Endothelial cell of hepatic sinusoid (primary cell): ENCODE results near the gene TMEM39B.
"Not testable (repeated sequence)": the region's sequence is repeated elsewhere in the genome, so short reads cannot be mapped to it uniquely, and the experiment has no call there.

Experiments
- in situ Hi-C: cut with HindIII; loops from 2 replicates; pipeline ENCODE4 v1.10.0; 2017; ENCODE audit warnings: low sequenced_read_pairs

The TMEM39B gene

GRCh38 chr1:32111789-32112188 is 39.0 kb downstream of the TMEM39B start:
- in situ Hi-C loops: no loop called here

- in situ Hi-C loops: no loop called here
Measured at GRCh38 chr1:32112806-32113375, 40.2 kb downstream of the TMEM39B start.

- in situ Hi-C loops: not testable (repeated sequence)
Measured at GRCh38 chr1:32113436-32113835, 40.7 kb downstream of the TMEM39B start.

GRCh38 chr1:32114420-32114819 is 41.7 kb downstream of the TMEM39B start:
- in situ Hi-C loops: no loop called here

GRCh38 chr1:32115496-32115895 is 42.8 kb downstream of the TMEM39B start:
- in situ Hi-C loops: loop anchor here (5.0 kb wide), 1 partner anchor 47 kb away; no protein-coding TSS in a partner anchor

GRCh38 chr1:32116531-32116930 is 43.8 kb downstream of the TMEM39B start:
- in situ Hi-C loops: loop anchor here (5.0 kb wide), 1 partner anchor 46 kb away; no protein-coding TSS in a partner anchor

GRCh38 chr1:32122151-32122550 is 49.4 kb downstream of the TMEM39B start:
- in situ Hi-C loops: no loop called here

- in situ Hi-C loops: not testable (repeated sequence)
Measured at GRCh38 chr1:32123361-32123760, 50.6 kb downstream of the TMEM39B start.

GRCh38 chr1:32125313-32125712 is 52.6 kb downstream of the TMEM39B start:
- in situ Hi-C loops: no loop called here

- in situ Hi-C loops: no loop called here
Measured at GRCh38 chr1:32126770-32127169, 54.0 kb downstream of the TMEM39B start.

GRCh38 chr1:32127409-32128198 is 54.9 kb downstream of the TMEM39B start:
- in situ Hi-C loops: no loop called here

GRCh38 chr1:32128479-32128878 is 55.7 kb downstream of the TMEM39B start:
- in situ Hi-C loops: no loop called here

GRCh38 chr1:32128964-32129363 is 56.2 kb downstream of the TMEM39B start:
- in situ Hi-C loops: no loop called here

- in situ Hi-C loops: not testable (repeated sequence)
Measured at GRCh38 chr1:32133950-32134280, 61.2 kb downstream of the TMEM39B start.

GRCh38 chr1:32137111-32137510 is 64.4 kb downstream of the TMEM39B start:
- in situ Hi-C loops: no loop called here

GRCh38 chr1:32138965-32139364 is 66.2 kb downstream of the TMEM39B start:
- in situ Hi-C loops: no loop called here

GRCh38 chr1:32142446-32143301 is 69.9 kb downstream of the TMEM39B start:
- in situ Hi-C loops: no loop called here

- in situ Hi-C loops: not testable (repeated sequence)
Measured at GRCh38 chr1:32143302-32143695, 70.6 kb downstream of the TMEM39B start.

- in situ Hi-C loops: no loop called here
Measured at GRCh38 chr1:32144033-32144432, 71.3 kb downstream of the TMEM39B start.

- in situ Hi-C loops: not testable (repeated sequence)
Measured at GRCh38 chr1:32147799-32148198, 75.1 kb downstream of the TMEM39B start.

GRCh38 chr1:32150847-32151246 is 78.1 kb downstream of the TMEM39B start:
- in situ Hi-C loops: no loop called here
